ENCODE data around the gene SMARCA2.

SMARCA2 gene

DNA sequence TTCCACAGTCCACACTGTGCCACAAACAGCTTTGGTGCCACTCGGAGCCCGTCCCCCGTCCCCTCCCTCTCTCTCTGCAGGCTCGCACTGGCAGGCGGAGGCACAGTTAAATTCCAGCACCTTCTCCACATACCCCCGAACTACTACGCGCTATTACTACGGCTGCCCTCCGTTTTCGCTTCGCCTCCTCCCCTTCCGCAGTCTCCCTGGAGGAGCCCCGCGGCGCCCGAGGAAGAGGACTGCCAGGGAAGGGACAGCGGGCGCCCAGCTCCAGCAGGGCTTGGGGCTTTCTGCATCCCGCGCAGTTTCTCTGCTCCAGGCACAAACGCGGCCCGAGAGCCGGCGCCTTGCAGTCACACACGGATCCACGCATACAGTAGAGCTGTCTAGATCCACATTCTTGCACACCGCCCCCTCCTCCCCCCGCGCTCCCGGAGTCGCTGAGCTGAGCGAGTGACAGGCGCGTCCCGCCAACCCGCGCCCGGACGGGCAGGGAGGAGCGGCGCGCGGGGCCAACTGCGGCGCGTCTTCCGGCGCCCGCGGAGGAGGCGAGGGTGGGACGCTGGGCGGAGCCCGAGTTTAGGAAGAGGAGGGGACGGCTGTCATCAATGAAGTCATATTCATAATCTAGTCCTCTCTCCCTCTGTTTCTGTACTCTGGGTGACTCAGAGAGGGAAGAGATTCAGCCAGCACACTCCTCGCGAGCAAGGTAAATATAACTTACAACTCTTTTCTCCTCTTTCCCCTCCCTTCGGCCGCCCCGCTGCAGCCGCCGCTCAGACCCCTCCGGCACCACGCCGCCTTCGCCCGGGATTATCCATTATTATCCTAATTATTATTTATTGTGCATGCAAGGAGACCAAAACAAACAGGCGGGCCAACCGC lies at the start of gene SMARCA2:
SMARCA2 (plus strand) TSS at position 652 of the 885 bp plus-strand sequence. CDS start 13,676 bp downstream, outside the sequence.
- DNase-seq (ENCODE audit: low read depth in 2 of 2): peak; percentile 93 to 98

DNA sequence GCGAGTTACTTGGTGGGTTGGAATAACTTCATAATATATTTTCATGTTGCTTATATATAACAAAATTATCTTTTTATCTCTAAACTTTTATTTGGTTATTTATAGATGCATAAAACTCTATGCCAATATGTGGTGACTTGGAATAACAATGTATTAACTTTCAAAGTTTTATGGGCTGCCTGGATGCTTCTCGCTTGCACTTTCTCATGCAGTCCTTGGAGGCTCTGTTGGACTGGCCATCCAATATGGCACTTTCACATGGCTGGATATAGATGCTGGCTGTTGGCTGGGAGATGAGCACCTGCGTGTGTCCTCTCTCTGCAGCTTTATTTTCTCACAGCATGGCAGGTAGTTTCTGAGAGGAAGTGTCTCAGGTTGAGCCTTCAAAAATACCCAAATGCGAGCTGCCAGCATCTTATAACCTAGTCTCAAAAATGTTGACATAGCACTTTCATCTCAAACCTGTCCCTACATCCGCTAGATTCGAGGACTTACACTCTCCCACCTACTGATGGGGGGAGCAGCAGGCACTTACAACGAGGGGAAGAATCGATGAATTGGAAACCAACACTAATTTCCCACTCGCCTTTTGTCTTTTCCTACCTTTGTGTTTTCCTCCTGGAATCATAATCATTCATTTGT lies 48.3 kb upstream of the SMARCA2 start:
- no peak for DNase-seq (ENCODE audit: low read depth in 2 of 2)

DNA sequence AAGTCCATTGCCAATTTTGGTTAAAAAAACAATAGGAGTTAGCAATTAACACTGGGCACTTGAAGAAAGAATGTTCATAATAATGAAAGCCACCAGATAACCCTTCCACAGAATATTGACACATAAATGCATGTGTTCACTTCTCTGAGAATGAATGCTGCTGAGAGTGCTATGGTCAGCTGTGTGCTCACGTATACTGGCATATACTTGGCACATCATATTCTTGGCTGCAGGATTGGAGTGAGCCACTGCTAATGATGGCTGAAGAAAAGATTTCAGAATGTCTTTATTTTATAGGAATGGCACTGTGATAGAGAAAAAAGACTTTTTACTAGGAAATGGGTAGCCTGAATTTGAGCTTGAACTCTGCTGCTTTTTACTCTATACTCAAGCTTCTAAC lies 46.0 kb upstream of the SMARCA2 start:
- DNase-seq (ENCODE audit: low read depth in 2 of 2): no peak

DNA sequence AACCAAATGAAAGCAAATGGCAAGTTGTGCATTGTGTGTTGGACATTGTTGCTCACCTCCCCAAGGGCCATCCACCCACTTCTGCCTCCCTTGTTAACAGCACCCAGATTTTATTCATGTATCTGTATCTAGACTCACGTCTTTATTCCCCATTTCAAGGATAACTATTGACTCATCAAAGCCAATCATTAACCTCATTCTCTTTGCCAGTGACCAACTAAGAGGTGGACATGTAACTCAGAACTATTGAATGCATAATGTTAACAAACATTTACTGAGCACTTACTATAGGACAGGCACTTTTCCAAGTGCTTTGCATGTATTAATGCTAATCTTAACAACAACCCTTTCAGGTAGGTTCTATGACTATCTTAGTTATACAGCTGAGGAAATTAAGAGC lies 45.2 kb upstream of the SMARCA2 start:
- no peak for DNase-seq (ENCODE audit: low read depth in 2 of 2)

DNA sequence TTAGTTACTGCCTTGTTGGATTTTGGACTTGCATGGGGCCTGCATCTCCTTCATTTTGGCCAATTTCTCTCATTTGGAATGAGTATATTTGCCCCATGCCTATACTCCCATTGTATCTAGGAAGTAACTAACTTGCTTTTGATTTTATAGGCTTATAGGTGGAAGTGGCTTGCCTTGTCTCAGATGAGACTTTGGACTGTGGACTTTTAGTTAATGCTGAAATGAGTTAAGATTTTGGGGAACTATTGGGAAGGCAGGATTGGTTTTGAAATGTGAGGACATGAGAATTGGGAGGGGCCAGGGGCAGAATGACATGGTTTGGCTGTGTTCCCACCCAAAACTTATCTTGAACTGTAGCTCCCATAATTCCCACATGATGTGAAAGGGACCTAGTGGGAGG lies 42.5 kb upstream of the SMARCA2 start:
- no peak for DNase-seq (ENCODE audit: low read depth in 2 of 2)

DNA sequence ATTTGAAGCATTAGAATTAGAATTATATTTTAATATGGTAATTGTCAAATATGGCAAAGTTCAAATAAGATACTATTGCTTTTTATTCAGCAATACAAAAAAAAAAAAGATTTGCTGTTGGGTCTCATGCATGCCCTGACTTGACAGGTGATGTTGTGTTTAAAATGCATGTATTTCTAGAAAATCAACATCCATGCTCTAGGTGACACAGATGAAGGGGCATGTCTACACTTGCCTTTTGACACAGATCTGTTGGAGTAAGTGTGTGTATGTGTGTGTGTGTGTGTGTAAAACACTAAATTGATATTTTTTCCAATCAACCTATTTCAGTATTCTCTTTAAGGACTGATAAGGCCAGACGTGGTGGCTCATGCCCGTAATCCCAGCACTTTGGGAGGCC lies 38.1 kb upstream of the SMARCA2 start:
- DNase-seq (ENCODE audit: low read depth in 2 of 2): no peak

DNA sequence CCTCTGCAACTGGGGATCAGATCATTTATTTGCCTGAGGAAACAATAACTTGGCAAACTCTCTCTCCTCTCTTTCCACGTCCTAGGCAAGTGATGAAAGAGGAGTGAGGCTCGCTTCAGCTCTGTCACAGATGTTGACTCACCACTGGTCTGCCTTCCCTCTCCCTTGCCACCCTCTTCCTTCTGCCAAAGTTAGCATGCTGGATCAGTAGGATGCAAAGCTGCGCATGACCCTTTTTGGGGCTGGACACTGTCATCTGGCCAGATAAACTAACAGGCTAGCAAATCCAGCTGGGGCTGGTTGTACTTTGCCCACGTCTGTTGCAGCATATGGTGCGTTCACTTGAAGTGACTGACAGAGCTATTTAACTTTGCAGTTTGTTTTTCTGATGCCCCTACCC lies 36.2 kb upstream of the SMARCA2 start:
- DNase-seq (ENCODE audit: low read depth in 2 of 2): no peak

DNA sequence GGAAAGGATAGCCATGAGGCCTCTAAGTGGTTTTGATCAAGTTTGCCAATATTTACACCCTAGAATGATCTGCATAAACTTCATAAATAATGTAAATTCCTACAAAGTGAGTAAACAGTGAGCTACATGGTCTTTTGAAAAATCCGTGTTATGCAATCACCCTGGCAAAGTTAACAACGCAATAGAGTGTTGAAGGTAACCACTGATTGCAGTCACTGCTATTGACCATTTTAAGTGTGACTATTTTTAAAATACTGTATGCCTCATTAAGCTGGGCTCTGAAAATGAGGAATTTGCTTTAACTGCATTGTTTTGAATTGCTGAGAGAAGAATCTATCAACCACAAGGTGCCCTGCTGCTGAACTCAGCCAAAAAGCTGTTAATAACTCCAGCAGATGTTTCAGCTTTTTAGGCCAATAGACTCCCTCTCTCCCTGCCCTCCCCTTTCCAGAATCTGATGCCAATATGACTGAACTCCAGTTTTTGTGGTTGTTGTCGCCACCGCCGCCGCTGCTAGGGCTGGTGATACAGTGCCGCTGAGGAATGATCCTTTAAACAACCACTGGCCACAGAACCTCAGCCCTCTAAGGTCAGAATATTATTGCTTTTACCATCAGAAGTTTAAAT lies 35.3 kb upstream of the SMARCA2 start:
- DNase-seq (ENCODE audit: low read depth in 2 of 2): no peak

DNA sequence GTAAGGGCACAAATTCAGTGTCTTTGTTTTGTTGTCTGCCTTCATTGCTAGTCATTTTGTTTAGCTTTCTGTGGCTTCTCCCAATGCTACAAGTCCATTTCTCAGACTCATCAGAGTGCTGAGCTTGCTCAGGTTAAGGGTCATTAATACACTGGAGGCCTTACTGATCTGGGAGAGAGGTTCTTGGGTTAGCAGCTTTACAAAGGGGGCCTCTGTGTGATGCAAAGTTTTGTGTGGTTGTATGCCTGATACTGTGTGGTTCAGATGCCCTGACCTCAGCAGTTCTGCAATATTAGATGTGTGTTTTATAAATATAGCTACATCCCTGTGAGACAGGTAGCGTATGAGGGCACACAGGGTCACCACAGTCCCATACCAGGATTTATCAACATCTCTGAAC lies 34.8 kb upstream of the SMARCA2 start:
- DNase-seq (ENCODE audit: low read depth in 2 of 2): no peak

DNA sequence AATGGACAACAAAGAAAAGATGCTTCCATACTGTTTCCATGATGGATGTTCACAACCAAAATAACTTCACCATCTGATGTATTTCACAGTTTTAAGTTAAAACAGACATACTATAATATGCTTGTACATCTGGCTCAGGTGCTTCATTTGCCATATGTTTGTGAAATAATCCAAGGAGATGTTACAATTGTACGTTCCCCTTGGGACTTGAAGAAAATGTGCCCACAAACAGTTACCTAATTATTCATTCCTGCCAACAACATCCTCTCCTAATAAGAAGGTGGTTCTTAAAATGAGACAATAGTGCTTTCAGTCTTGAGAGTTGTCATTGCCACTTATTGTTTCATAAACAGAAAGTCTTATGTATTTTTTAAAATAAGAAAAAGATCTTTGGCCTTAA lies 33.1 kb upstream of the SMARCA2 start:
- no peak for DNase-seq (ENCODE audit: low read depth in 2 of 2)

DNA sequence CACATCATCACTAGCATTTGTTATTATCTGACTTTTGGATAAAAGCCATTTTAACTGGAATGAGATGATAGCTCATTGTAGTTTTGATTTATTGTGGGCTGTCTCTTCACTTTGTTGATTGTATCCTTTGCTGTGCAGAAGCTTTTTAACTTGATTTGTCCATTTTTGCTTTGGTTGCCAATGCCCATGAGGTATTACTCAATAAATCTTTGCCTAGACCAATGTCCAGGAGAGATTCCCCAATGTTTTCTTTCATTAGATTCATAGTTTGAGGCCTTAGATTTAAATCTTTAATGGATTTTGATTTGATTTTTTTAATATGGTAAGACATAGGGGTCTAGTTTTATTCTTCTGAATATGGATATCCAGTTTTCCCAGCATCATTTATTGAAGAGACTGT lies 28.8 kb upstream of the SMARCA2 start:
- no peak for DNase-seq (ENCODE audit: low read depth in 2 of 2)

DNA sequence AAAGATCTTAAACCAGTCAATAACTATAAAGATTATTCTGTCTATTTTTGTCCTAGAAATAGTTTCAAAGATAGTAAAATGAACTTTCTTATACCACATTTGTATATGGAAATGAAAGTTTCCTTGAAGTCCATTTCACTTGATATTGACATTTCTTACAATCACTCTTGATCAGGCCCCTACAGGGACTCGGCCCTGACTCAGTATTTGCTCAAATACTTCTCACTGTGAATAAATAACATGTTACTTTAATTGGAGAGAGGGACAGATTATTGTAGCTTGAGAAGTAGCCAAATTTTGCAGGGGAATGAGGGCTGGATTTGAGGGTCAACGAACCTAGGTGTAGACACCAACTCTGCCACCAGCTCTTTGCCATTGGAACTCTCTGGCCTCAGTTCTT lies 25.6 kb upstream of the SMARCA2 start:
- DNase-seq (ENCODE audit: low read depth in 2 of 2): no peak

DNA sequence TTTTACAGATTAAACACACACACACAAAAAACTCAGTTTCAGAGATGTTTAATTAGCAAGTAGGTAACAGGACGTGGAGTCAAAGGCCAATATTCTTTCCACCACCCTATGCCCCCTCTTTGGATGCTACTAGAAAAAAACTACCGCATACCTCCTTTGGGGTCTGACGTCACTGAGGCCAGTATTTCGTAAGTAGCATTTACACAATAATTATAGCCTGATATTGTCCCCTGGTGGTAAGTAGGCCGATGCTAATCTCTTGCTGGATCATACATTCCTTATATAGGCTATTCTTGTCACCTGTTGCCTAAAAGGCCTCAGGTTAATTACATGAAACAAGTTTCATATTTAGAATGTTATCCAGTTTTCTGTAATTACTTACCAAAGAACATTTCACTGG lies 21.0 kb upstream of the SMARCA2 start:
- DNase-seq (ENCODE audit: low read depth in 2 of 2): no peak

DNA sequence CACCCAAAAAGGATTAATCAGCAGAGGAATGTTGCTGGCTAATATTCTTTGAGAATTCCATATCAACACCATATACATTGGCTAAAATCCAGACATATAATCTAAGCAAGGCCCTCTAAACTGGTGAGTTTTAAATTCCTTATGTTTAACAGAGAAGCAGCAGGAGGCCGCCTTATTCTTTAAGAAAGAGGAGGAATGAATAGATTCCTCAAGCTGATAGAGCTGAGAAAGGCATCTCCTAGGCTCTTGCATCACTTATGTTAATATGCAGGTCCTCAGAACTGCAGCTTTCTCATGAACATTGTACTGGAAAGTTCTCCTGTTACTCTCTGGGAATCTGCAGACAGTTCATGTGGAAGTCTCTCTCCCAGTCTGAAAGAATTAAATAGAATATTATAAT lies 20.1 kb upstream of the SMARCA2 start:
- no peak for DNase-seq (ENCODE audit: low read depth in 2 of 2)

DNA sequence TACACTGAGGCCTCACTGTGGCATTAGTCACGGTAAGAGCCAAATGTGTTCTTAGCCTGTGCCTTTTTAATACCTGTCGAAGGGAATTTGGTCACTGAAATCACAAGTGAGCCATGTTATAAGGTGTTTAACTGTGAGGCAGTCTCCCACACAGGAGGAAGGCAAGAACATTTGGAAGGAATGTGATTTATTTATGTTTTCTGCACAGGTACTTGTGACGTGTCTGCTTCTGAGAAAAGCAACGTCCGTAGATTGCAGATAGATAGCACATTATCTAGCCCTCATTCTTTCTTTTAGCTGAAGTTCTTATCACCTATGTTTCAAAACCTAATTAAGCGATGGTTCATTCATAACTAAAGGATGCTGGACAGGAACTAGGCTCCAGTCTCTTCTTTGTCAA lies 19.0 kb upstream of the SMARCA2 start:
- DNase-seq (ENCODE audit: low read depth in 2 of 2): no peak

DNA sequence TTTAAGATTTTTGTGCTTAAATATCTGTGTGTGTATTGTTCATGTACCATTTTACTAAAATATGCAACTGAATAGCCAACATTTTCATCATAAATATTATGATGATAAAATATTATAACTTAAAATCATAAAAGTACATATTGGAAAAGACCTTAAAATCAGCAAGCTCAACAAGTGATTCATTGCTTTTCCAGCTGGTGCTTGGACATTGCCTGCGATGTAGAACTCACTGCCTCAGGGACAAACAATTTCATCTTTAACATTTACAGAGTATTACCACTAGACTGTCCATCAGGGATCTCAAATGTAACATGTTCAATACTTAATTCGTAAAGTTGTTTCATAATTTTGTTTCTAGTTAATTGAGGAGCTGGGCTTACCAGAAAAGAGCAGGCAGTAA lies 17.5 kb upstream of the SMARCA2 start:
- no peak for DNase-seq (ENCODE audit: low read depth in 2 of 2)

DNA sequence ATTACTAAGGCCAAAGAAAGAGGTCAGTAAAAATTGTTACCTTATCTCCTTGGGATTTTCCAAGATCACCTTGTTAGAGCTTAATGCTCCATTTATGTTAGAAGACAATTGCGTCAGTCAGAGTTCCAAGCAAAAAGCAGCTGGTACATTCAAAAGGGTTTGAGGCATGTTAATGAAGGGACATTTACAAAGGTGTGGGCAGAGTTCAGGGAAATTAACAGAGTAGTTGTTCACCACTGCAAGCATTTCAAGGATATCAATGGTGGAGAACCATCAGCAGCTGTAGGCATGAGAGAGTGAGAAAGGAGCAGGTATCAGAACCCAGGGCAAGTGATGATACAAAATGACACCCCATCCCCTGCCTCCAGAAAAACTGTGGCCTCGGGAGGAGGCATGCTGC lies 17.0 kb upstream of the SMARCA2 start:
- DNase-seq (ENCODE audit: low read depth in 2 of 2): no peak

DNA sequence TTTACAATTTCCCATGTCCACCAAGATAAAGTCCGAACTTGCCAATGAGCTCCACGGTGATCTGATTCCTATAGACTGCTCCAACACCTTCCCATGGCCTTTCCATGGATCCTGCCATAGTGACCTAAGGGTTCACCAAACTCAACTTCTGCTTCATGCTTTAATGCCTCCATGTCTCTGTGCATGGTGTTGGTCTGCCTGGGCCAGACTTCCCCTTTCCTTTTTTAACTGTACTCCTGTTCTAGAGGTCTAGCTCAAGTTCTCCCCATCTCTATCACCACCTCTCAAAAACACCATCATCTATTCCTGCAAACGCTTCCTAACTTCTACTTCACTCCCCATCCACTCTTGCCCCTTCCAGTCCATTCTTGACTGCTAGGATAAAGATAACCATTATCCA lies 14.8 kb upstream of the SMARCA2 start:
- DNase-seq (ENCODE audit: low read depth in 2 of 2): no peak

DNA sequence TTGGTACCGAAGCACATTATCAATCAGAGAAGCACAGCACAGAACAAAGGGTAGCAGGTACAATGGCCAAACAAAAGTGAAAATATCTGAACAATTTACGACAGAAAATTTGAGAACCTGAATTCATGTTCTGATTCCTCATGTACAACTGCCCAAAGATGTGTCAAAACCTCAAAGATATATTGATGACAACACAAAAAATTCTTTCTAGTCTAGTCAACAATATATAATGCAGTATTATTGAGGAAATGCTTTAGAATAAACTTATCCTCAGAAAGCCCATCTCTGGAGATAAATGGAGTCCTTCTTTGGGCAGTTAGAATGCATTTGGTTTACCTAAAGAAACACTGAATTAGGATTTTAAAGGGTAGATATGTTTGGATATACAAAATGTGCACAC lies 6.8 kb upstream of the SMARCA2 start:
- DNase-seq (ENCODE audit: low read depth in 2 of 2): no peak

DNA sequence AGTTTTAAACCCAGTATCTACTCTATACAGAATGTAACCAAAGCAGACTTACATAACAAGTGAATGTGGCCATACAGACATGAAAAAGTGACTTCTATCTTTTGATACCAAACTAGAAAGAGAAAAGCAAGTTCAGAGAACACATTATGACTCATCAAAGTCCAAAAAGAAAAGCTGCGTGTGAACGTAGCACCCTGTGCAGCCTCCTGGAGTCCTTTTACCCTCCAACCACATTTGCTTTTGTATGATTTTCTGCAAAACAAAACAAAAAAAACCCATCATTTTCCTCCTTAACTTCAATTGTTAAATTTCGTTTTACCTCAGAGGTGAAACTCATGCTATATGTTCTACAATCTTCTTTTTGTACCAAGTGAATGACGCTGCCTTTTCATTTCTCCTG lies 2.8 kb upstream of the SMARCA2 start:
- DNase-seq (ENCODE audit: low read depth in 2 of 2): no peak

DNA sequence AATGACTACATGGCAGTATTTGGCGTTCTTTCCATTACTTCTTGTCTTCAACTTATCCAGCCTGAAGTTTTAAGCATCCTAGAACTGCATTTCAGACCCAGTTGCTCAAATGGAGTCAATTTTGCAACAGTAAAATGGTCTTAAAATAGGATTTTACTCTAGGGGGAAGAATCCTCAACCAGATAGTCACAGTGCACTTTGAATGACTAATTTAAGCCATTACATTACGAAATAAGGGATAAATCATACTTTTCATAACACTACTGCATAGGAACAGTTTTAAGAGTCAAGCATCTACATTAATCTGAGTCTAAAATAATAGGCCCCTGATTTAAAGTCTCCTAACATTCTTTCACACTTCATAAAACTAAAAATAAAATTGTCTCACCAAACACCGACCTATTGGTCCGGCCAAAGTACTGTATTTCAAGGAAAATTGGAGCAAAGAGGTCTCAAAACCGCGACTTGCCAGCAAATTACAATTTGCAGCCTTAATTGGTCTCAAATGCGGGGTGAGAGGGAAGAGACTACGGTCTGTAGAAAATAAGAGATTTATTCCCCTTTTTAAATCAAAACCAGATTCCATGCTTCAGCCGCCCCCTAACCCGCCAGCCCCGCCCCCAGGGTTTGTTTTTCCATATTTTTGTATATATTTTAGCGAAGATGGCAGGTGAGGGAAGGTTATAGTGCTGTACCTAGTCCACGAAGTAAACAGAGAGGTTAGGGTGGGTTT lies 1.2 kb upstream of the SMARCA2 start:
- no peak for DNase-seq (ENCODE audit: low read depth in 2 of 2)

Measured in stimulated activated CD8-positive, alpha-beta memory T cell treated with anti-CD3 and anti-CD28 coated beads, Interleukin-7, amount 100 ng/mL, for 4 hours (primary cell).